H1 (cell line): Measurements from ENCODE around the gene TMEM131L. TPM values are rescaled to one million over a fixed set of nuclear protein-coding genes. Genes with fewer than 3 reads are reported as not detected.

Source experiments
- CTCF ChIA-PET: fragments of 300-600 bp; sonication (Branson Sonifier 250); formaldehyde crosslinking; loops from one replicate; lab custom pipeline; 2021; ENCODE audit not compliant: partially characterized antibody; lab: Charles Lee
- POLR2A ChIA-PET: fragments of 300-600 bp; sonication (Branson Sonifier 250); formaldehyde crosslinking; loops from one replicate; lab custom pipeline; 2021; ENCODE audit warnings: inconsistent platforms; ENCODE audit not compliant: partially characterized antibody; lab: Charles Lee
- DNase-seq, 2 experiments: peaks; one replicate each; pipeline versions ENCODE4 v3.0.0 to v3.0.0-alpha.2; 2010 to 2022; ENCODE audit warnings: low spot score in 2 of 2, low read depth in 1 of 2, mixed read lengths in 1 of 2
- FAIRE-seq: peaks from 2 replicates; lab custom pipeline; 2011; peaks lifted over from hg19 to GRCh38; lab: Jason Lieb, UNC
- H2AFZ ChIP-seq: 2 replicates; pipeline ENCODE4 v1.8.1; 2012; ENCODE audit warnings: low read length, inconsistent platforms
- H2AK5ac ChIP-seq: 2 replicates; pipeline ENCODE4 v1.6.1; 2013; ENCODE audit warnings: low read depth, low read length
- H2BK120ac ChIP-seq: replicated peaks from 2 replicates; pipeline ENCODE3; 2013; ENCODE audit warnings: low read depth, low read length, inconsistent platforms
- H2BK12ac ChIP-seq: 2 replicates; pipeline ENCODE4 v1.6.1; 2013; ENCODE audit warnings: low read depth, low read length
- H2BK15ac ChIP-seq: 2 replicates; pipeline ENCODE4 v1.6.1; 2013; ENCODE audit warnings: low read length
- H2BK20ac ChIP-seq: 2 replicates; pipeline ENCODE4 v1.6.1; 2013; ENCODE audit warnings: low read length
- H2BK5ac ChIP-seq: 2 replicates; pipeline ENCODE4 v1.6.1; 2013; ENCODE audit warnings: low read depth, low read length
- H3K14ac ChIP-seq: 2 replicates; pipeline ENCODE4 v1.6.1; 2013; ENCODE audit warnings: inconsistent platforms; ENCODE audit not compliant: insufficient read length
- H3K18ac ChIP-seq: 2 replicates; pipeline ENCODE4 v1.6.1; 2013; ENCODE audit warnings: low read length; ENCODE audit errors: extremely low read depth
- H3K23ac ChIP-seq: 2 replicates; pipeline ENCODE4 v1.6.1; 2013; ENCODE audit warnings: inconsistent platforms; ENCODE audit not compliant: insufficient read length
- H3K23me2 ChIP-seq: 2 replicates; pipeline ENCODE4 v1.6.1; 2013; ENCODE audit warnings: low read depth, low read length
- H3K27ac ChIP-seq: 2 replicates; pipeline ENCODE4 v1.6.1; 2011; ENCODE audit warnings: low read depth, low read length, inconsistent platforms
- H3K27me3 ChIP-seq, 4 experiments: replicated peaks in 1 of 4; 1 replicate in 1 of 4; 2 replicates in 3 of 4; pipeline versions ENCODE4 v1.6.1 to v1.8.1; 2011 to 2013; ENCODE audit warnings: low read length in 3 of 4, mild to moderate bottlenecking in 3 of 4, inconsistent platforms in 2 of 4, mixed read lengths in 2 of 4, moderate library complexity in 1 of 4; ENCODE audit not compliant: control insufficient read depth in 3 of 4, insufficient read depth in 3 of 4; ENCODE audit errors: extremely low read depth in 1 of 4
- H3K36me3 ChIP-seq, 4 experiments: 2 replicates each; pipeline versions ENCODE4 v1.6.1 to v1.8.1; 2011 to 2013; ENCODE audit warnings: mild to moderate bottlenecking in 4 of 4, low read length in 3 of 4, moderate library complexity in 2 of 4, control low read depth in 1 of 4, inconsistent platforms in 1 of 4; ENCODE audit not compliant: insufficient read depth in 4 of 4, control insufficient read depth in 2 of 4
- H3K4ac ChIP-seq: replicated peaks from 2 replicates; pipeline ENCODE3; 2013; ENCODE audit warnings: low read length, low read depth, mixed read lengths, inconsistent platforms; ENCODE audit not compliant: insufficient read length
- H3K4me1 ChIP-seq, 4 experiments: replicated peaks in 1 of 4; 1 replicate in 1 of 4; 2 replicates in 3 of 4; pipeline versions ENCODE4 v1.6.1 to v1.8.1; 2011 to 2013; ENCODE audit warnings: low read length in 3 of 4, inconsistent platforms in 2 of 4, mixed read lengths in 1 of 4; ENCODE audit not compliant: insufficient read depth in 4 of 4, control insufficient read depth in 3 of 4
- H3K4me2 ChIP-seq, 2 experiments: 2 replicates each; pipeline versions ENCODE4 v1.6.1 to v1.8.1; 2011 to 2013; ENCODE audit warnings: low read depth in 2 of 2, low read length in 2 of 2, control low read depth in 1 of 2, inconsistent platforms in 1 of 2, mild to moderate bottlenecking in 1 of 2; ENCODE audit not compliant: insufficient read depth in 1 of 2
- H3K4me3 ChIP-seq, 4 experiments: fragments of 200-600, 300-600 bp in 1 of 4; sonication (generic), shearing (Covaris generic), sonication (Bioruptor Twin) in 1 of 4; 2 replicates each; pipeline versions ENCODE4 v1.5.1 to v1.8.1; 2011 to 2016; ENCODE audit warnings: low read length in 4 of 4, low read depth in 3 of 4, control low read depth in 2 of 4, inconsistent platforms in 2 of 4, mild to moderate bottlenecking in 2 of 4, mixed read lengths in 1 of 4, moderate library complexity in 1 of 4; ENCODE audit not compliant: insufficient read depth in 2 of 4; ENCODE audit errors: extremely low read depth in 1 of 4
- H3K56ac ChIP-seq: replicated peaks from 2 replicates; pipeline ENCODE3; 2013; ENCODE audit warnings: low read depth, mild to moderate bottlenecking, mixed read lengths, low read length, inconsistent platforms; ENCODE audit not compliant: insufficient read length
- H3K79me1 ChIP-seq: 2 replicates; pipeline ENCODE4 v1.6.1; 2013; ENCODE audit warnings: low read depth, low read length, control low read depth
- H3K79me2 ChIP-seq, 2 experiments: 2 replicates each; pipeline versions ENCODE4 v1.6.1 to v1.8.1; 2012 to 2013; ENCODE audit warnings: low read length in 2 of 2, mild to moderate bottlenecking in 2 of 2, inconsistent platforms in 1 of 2; ENCODE audit not compliant: insufficient read depth in 2 of 2, control insufficient read depth in 1 of 2
- H3K9ac ChIP-seq, 4 experiments: replicated peaks in 1 of 4; 1 replicate in 1 of 4; 2 replicates in 3 of 4; pipeline versions ENCODE4 v1.6.1 to v1.8.1; 2011 to 2013; ENCODE audit warnings: low read depth in 3 of 4, low read length in 3 of 4, control low read depth in 2 of 4, mild to moderate bottlenecking in 2 of 4, moderate library complexity in 2 of 4, inconsistent platforms in 1 of 4; ENCODE audit errors: extremely low read depth in 1 of 4
- H3K9me3 ChIP-seq, 2 experiments: 2 replicates each; pipeline versions ENCODE4 v1.6.1 to v1.8.1; 2012 to 2013; ENCODE audit warnings: mild to moderate bottlenecking in 2 of 2, moderate library complexity in 2 of 2, control low read depth in 1 of 2, inconsistent platforms in 1 of 2, low read depth in 1 of 2, low read length in 1 of 2, mixed read lengths in 1 of 2; ENCODE audit not compliant: insufficient read depth in 2 of 2
- H4K20me1 ChIP-seq, 2 experiments: replicated peaks in 1 of 2; 2 replicates each; pipeline versions ENCODE3 to v1.8.1; 2011 to 2013; ENCODE audit warnings: inconsistent platforms in 2 of 2, low read length in 2 of 2, mild to moderate bottlenecking in 1 of 2; ENCODE audit not compliant: insufficient read depth in 2 of 2, control insufficient read depth in 1 of 2
- H4K5ac ChIP-seq: 2 replicates; pipeline ENCODE4 v1.6.1; 2013; ENCODE audit warnings: low read length, low read depth, mixed read lengths, inconsistent platforms; ENCODE audit not compliant: insufficient read length
- H4K8ac ChIP-seq: 2 replicates; pipeline ENCODE4 v1.8.0; 2013; ENCODE audit warnings: mild to moderate bottlenecking, moderate library complexity, low read length, inconsistent platforms; ENCODE audit not compliant: insufficient read depth; ENCODE audit errors: extremely low read depth
- H4K91ac ChIP-seq: replicated peaks from 2 replicates; pipeline ENCODE3; 2013; ENCODE audit warnings: low read length, mixed read lengths, inconsistent platforms; ENCODE audit not compliant: insufficient read length
- EGR1 ChIP-seq: IDR thresholded peaks from 2 replicates; pipeline ENCODE4 v1.6.1; 2011; ENCODE audit warnings: low read depth, low read length, borderline replicate concordance
- EP300 ChIP-seq, 2 experiments: IDR thresholded peaks; 1 replicate in 1 of 2; 2 replicates in 1 of 2; pipeline ENCODE4 v1.6.1; 2011 to 2012; ENCODE audit warnings: low read depth in 2 of 2, low read length in 2 of 2, mild to moderate bottlenecking in 2 of 2, borderline replicate concordance in 1 of 2, inconsistent platforms in 1 of 2, moderate library complexity in 1 of 2
- TAF1 ChIP-seq: IDR thresholded peaks from 2 replicates; pipeline ENCODE4 v1.6.1; 2011; ENCODE audit warnings: mild to moderate bottlenecking, low read depth, low read length
- TCF12 ChIP-seq: IDR thresholded peaks from 2 replicates; pipeline ENCODE4 v1.6.1; 2011; ENCODE audit warnings: low read depth, mild to moderate bottlenecking, low read length
- whole genome bisulfite sequencing, 2 experiments: shearing (Covaris generic) in 1 of 2; methylation state at CpG; one replicate each; pipeline versions ENCODE4 v1.1.6 to v1.1.7; 2013 to 2015; ENCODE audit warnings: low lambda C conversion rate in 2 of 2, mixed read lengths in 2 of 2, inconsistent platforms in 1 of 2, low coverage in 1 of 2, missing lambda C conversion rate in 1 of 2; ENCODE audit not compliant: insufficient replicate concordance in 2 of 2, insufficient coverage in 1 of 2, insufficient read length in 1 of 2; ENCODE audit errors: extremely low coverage in 1 of 2, missing lambda C conversion rate in 1 of 2; 5-methylcytosine and 5-hydroxymethylcytosine counted together
- polyA plus RNA-seq, 7 experiments: library from polyadenylated mRNA; depleted of rRNA in 3 of 7; stranded (reverse) in 5 of 7; unstranded in 2 of 7; fragments of >200 nt in 5 of 7; fragments of 200-250 nt in 2 of 7; gene quantifications; 1 replicate in 5 of 7; 2 replicates in 1 of 7; 4 replicates in 1 of 7; pipeline versions ENCODE4 v1.2.1 to v1.2.3, GENCODE V29; 2011 to 2013; ENCODE audit warnings: missing spikeins in 2 of 7, mixed read lengths in 2 of 7
- total RNA-seq: library from RNA; stranded (reverse); fragmentation: NEBNext Ultra II Directional; extraction: Animal tissue kit (Norgen Biotek cat#: 25700); gene quantifications from 2 replicates; pipeline ENCODE4 v1.2.1, GENCODE V29; 2021
- TF ChIP-seq, protein P1 (sequence below): IDR thresholded peaks from 2 replicates; pipeline ENCODE4 v1.6.1; 2012; ENCODE audit warnings: inconsistent platforms
- TF ChIP-seq, protein P2 (sequence below): IDR thresholded peaks from 2 replicates; pipeline ENCODE4 v1.6.1; 2011; ENCODE audit warnings: low read length, improper control_type of control experiment

Gene TMEM131L
- total and polyA plus RNA-seq, 2 of the 8 experiments (the other 6 are each of a cell fraction or from before 2014, with no cell fraction given) = 14.3 to 26.1 TPM

DNA sequence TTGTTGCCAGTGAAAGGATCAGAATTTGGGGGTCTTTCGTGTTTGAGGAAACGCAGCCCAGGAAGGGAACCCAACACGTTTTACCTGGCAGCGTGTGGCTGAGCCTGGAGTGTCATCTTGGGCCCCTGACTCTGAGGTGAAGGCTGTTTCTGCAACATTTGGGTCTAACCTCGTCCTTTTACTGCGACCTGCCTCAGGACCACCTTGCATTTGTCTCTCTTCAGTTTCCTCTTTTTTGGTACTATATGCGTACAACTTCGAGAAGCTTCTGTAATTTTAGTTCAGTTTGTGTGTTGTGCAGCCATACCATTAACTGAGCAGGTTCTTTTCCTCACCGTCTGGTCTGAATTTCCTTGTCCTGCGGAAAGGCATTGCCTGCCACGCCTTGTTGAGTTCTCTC, 61.5 kb downstream of the TMEM131L start:
- Histone ChIP-seq H3K4me3 (no peak overlapping the region), H2BK5ac (no peak overlapping the region), H2AK5ac (no peak overlapping the region), H4K8ac (no peak overlapping the region), H3K23me2 (0 out of 2 replicates have a peak, but pooled peaks cover under 1% of the 10 kb centered on the region), H4K20me1 (peaks cover 1 to 3% of the 10 kb centered on the region in 2 experiments), H3K79me2 (peaks cover 0 to 45% of the 10 kb centered on the region in 2 experiments; a peak in 3 of 4 replicates), H2AFZ (no peak overlapping the region), H3K23ac (no peak overlapping the region), H3K9me3 (no peaks in the 10 kb centered on the region), H3K9ac (no peak overlapping the region), H3K27ac (no peak overlapping the region), H3K14ac (no peak overlapping the region), H3K27me3 (no peaks in the 10 kb centered on the region), H2BK120ac (no peak overlapping the region), H3K36me3 (no peaks in the 10 kb centered on the region), H3K18ac (no peak overlapping the region), H3K56ac (no peak overlapping the region), H3K4me2 (no peak overlapping the region), H2BK12ac (no peak overlapping the region), H2BK15ac (no peak overlapping the region), H4K5ac (no peak overlapping the region), H2BK20ac (no peak overlapping the region), H3K4me1 (peaks cover 0 to 6% (median 2%) of the 10 kb centered on the region in 4 experiments; a peak in 4 of 7 replicates), H3K79me1 (peaks cover 4% of the 10 kb centered on the region), H3K4ac (no peak overlapping the region), H4K91ac (no peak overlapping the region)
- CTCF ChIA-PET = interaction anchor here (0.5 kb wide), 1 partner anchor 141 kb away, joined by 4 read pairs; no protein-coding TSS in a partner anchor
- FAIRE-seq (no peak), DNase-seq (no peak)
- 86% methylated on average over 11 of the region's 11 CpGs; no CpG with 5 or more reads in 1 of the 2 experiments for WGBS, 2 experiments
- TF ChIP-seq TCF12 = no peak
- TF ChIP-seq, protein P1, sequence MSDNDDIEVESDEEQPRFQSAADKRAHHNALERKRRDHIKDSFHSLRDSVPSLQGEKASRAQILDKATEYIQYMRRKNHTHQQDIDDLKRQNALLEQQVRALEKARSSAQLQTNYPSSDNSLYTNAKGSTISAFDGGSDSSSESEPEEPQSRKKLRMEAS = no peak
- TF ChIP-seq, protein P2, sequence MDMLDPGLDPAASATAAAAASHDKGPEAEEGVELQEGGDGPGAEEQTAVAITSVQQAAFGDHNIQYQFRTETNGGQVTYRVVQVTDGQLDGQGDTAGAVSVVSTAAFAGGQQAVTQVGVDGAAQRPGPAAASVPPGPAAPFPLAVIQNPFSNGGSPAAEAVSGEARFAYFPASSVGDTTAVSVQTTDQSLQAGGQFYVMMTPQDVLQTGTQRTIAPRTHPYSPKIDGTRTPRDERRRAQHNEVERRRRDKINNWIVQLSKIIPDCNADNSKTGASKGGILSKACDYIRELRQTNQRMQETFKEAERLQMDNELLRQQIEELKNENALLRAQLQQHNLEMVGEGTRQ = no peak
- no peak for TF ChIP-seq EP300 (IDR thresholded peaks at IDR 0.05; ENCODE audit: borderline replicate concordance in 1 of 2, low read depth in 2 of 2, low read length in 2 of 2)
- no peak for TF ChIP-seq EGR1
- no peak for TF ChIP-seq TAF1
- POLR2A ChIA-PET = interaction anchor here (0.8 kb wide), 1 partner anchor 8 kb away, joined by 3 read pairs; no protein-coding TSS in a partner anchor
